ENCODE measurements around the gene ROM1.

Gene ROM1

DNA sequence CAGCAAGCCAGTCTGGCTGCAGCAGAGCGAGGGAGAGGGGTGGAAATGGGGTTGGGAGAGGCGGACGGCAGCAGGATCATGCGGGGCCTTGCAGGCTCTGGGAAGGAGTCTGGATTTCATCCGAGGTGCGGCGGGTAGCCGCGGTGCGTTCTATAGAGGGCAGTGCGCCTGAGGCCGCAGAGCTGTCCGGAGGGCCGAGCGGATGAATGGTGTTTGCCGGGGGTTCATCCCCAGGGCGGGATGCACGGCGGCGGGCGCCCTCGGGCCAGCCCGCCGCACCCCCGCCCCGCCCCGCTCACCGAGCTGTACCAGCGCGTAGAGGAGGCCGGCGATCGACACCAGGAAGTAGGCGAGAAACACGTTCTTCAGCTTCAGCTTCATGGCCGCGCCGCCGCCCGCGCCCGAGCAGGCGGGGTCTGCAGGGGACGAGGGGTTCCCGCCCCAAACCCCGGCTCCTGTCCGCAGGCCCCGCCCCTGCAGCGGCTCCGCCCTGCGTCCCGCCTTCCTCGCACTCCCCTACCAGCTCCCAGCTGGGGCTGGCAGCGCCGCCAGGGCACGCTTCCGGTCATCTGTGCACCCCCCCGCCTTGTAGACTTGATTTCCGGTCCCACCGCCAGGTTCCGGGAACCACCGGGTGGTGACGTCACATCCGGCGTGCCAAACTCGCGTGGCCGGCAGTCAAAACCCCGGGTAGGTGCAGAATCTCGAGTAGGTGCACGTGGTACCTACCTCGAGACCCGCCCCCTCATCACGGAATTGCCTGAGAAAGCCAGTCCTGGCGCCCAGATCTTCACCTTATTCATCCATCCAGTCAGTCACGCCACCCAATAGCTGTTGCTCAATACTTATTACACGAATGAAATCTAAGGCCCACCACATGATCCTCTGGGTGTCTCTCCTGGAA, 8.8 kb downstream of the ROM1 start, which contains the start of gene B3GAT3:
B3GAT3 (minus strand) TSS at position 420 of the 904 bp plus-strand sequence; CDS start at position 381, 39 bp downstream.
- H3K4me3 ChIP-seq (ENCODE audit: low read depth, low read length) = peak within 1 kb of the TSS; percentile 90
- TF ChIP-seq, protein P1, sequence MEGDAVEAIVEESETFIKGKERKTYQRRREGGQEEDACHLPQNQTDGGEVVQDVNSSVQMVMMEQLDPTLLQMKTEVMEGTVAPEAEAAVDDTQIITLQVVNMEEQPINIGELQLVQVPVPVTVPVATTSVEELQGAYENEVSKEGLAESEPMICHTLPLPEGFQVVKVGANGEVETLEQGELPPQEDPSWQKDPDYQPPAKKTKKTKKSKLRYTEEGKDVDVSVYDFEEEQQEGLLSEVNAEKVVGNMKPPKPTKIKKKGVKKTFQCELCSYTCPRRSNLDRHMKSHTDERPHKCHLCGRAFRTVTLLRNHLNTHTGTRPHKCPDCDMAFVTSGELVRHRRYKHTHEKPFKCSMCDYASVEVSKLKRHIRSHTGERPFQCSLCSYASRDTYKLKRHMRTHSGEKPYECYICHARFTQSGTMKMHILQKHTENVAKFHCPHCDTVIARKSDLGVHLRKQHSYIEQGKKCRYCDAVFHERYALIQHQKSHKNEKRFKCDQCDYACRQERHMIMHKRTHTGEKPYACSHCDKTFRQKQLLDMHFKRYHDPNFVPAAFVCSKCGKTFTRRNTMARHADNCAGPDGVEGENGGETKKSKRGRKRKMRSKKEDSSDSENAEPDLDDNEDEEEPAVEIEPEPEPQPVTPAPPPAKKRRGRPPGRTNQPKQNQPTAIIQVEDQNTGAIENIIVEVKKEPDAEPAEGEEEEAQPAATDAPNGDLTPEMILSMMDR (IDR thresholded peaks at IDR 0.05; ENCODE audit: low read depth, low read length, missing control alignments) = no peak
- peak; percentile 97 for DNase-seq (ENCODE audit: low read depth)

DNA sequence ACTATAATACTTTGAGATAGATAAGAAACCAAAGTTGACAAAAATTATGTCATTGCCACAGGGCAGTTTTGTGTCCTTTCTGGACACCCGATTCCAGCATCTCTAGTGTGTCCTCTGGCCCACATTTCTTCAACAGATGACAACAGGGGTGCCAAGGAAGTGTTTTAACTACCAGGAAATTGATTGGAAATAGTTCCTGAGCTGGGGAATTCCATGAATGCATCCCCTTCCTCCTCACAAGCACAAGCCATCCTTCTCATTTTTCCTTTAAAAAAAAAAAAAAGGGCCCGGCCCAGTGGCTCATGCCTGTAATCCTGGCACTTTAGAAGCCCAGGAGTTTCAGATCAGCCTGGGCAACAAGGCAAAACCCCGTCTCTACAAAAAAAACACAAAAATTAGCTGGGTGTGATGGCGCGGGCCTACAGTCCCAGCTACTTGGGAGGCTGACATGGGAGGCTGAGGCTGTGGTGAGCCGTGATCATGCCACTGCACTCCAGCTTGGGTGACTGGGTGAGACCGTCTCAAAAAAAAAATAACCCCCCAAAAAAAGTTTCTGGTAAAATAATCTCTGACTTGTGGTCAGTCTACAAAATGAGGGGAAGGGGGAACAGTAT, 9.5 kb downstream of the ROM1 start:
- H3K4me3 ChIP-seq (ENCODE audit: low read depth, low read length) = no peak overlapping the region
- DNase-seq (ENCODE audit: low read depth) = no peak
- TF ChIP-seq, protein P1 (IDR thresholded peaks at IDR 0.05; ENCODE audit: low read depth, low read length, missing control alignments) = no peak

DNA sequence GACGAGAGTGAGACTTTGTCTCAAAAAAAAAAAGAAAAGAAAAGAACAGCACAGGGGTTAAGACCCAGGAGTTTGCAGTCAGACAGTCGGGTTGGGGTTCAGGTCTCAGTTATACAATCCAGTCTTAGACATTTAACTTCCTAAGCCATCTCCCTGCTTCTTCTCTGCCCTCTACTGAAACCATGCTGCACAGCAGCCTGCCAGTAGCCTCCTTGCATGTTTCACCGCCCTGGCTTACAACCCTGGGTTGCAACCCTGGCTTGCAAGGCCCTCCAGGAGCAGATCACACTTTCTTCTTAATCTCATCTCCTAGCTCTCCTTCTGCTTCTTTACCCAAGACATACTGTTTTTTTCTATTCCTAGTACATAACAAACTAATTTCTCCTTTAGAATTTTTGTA, 14.7 kb downstream of the ROM1 start:
- TF ChIP-seq, protein P1 (IDR thresholded peaks at IDR 0.05; ENCODE audit: low read depth, low read length, missing control alignments) = no peak
- no peak overlapping the region for H3K4me3 ChIP-seq (ENCODE audit: low read depth, low read length)
- no peak for DNase-seq (ENCODE audit: low read depth)

DNA sequence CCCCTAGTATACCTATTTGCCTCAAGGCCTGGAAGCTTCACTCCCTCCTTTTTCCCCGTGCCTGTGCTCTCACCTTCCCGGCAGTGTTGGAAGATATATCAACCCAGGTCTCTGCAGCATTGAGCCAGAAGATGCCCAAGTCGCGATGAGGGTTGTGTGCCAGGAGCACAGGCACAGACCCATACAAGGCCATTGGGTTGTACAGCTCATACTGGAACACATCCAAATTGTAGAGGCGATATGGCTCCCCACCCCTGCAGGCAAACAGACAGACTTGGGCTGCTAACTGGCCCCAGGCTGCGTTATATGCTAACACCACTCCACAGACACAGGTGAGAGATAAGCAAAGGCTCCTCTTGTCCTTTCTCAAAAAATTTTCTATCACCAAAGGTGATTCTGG, 19.4 kb downstream of the ROM1 start:
- no peak for DNase-seq (ENCODE audit: low read depth)
- no peak overlapping the region for H3K4me3 ChIP-seq (ENCODE audit: low read depth, low read length)
- TF ChIP-seq, protein P1 (IDR thresholded peaks at IDR 0.05; ENCODE audit: low read depth, low read length, missing control alignments) = no peak

DNA sequence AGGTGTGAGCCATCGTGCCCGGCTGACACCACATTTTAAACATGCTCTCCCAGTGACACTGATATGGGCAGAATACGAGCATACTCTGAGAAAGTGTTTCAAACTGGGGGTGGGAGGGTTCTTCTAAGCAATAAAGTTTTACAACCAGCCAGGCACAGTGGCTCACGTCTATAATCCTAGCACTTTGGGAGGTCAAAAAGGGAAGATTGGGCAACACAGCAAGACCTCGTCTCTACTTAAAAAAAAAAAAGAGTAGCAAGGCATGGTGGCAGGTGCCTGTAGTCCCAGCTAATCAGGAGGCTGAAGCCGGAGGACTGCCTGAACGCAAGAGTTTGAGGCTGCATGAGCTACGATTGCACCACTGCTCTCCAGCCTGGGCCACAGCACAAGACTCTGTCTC, 31.2 kb downstream of the ROM1 start:
- DNase-seq (ENCODE audit: low read depth) = no peak
- no peak overlapping the region for H3K4me3 ChIP-seq (ENCODE audit: low read depth, low read length)
- TF ChIP-seq, protein P1 (IDR thresholded peaks at IDR 0.05; ENCODE audit: low read depth, low read length, missing control alignments) = no peak

DNA sequence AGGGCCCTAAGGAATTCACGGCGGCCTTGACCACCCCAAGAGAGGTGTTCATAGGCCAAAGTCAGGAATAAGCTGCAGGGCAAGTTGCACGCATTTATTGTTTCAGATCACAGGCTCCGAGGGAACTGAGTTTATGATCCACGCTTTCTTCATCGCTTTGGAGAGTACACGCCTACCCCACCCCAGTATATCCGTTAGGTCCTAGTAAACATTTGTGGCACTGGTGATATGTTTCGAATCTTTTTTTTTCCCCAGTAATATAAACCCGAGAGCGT, 32.6 kb downstream of the ROM1 start:
- TF ChIP-seq, protein P1 (IDR thresholded peaks at IDR 0.05; ENCODE audit: low read depth, low read length, missing control alignments) = no peak
- no peak for DNase-seq (ENCODE audit: low read depth)
- H3K4me3 ChIP-seq (ENCODE audit: low read depth, low read length) = peak overlapping the region; percentile 76

All from GM12864 (cell line).